ENCODE results near the gene NFKBIB. TPM values are rescaled to one million over a fixed set of nuclear protein-coding genes. Genes with fewer than 3 reads are reported as not detected.

The NFKBIB gene
- total RNA-seq, 1 experiment from 2014 or later = 33.8 TPM

GRCh38 chr19:38928391-38929001, 28.7 kb downstream of the NFKBIB start:
- H3K56ac ChIP-seq (ENCODE audit: insufficient read length, low read depth, low read length) = no peak overlapping the region
- no peak overlapping the region for H3K18ac ChIP-seq (ENCODE audit: insufficient read length, low read depth, low read length)
- H2BK20ac ChIP-seq (ENCODE audit: low read depth, low read length, poor library complexity, severe bottlenecking) = no peak overlapping the region
- H3K79me1 ChIP-seq (ENCODE audit: insufficient read depth, low read depth, low read length, poor library complexity, severe bottlenecking) = peaks cover 2% of the 10 kb centered on the region
- no peak overlapping the region for H3K14ac ChIP-seq (ENCODE audit: insufficient read depth, low read length)
- H3K23ac ChIP-seq (ENCODE audit: insufficient read length, low read depth, low read length) = no peak overlapping the region
- peak overlapping the region; percentile 27 to 98; a peak in 3 of 5 replicates for H3K4me3 Mint-ChIP-seq
- H3K79me2 ChIP-seq (ENCODE audit: insufficient read depth, low read length) = peaks cover 11% of the 10 kb centered on the region; the same call in 1 of the 2 replicates
- H3K4me2 ChIP-seq (ENCODE audit: insufficient read depth, insufficient read length, low read length) = no peak overlapping the region
- H3K4me1 Mint-ChIP-seq = peaks cover 8 to 14% of the 10 kb centered on the region in 2 experiments
- H2BK120ac ChIP-seq (ENCODE audit: low read depth, low read length, poor library complexity, severe bottlenecking) = no peak overlapping the region
- no peak overlapping the region for H2AK5ac ChIP-seq (ENCODE audit: insufficient read length, low read length)
- no peak overlapping the region for H2AFZ ChIP-seq (ENCODE audit: low read length)
- WGBS (ENCODE audit: extremely low coverage, insufficient read length, low lambda C conversion rate) = no CpG with 5 or more reads among the region's 4 CpGs
- no peak overlapping the region for H3T11ph ChIP-seq (ENCODE audit: low read length)
- no peaks in the 10 kb centered on the region for H4K20me1 ChIP-seq (ENCODE audit: control insufficient read depth, insufficient read depth, insufficient read length)
- H3K9me3 ChIP-seq (ENCODE audit: control insufficient read depth, low read depth, low read length) = no peaks in the 10 kb centered on the region
- peaks cover 6% of the 10 kb centered on the region in 2 experiments for H3K9me3 Mint-ChIP-seq
- no peak overlapping the region for H2BK5ac ChIP-seq (ENCODE audit: insufficient read length, low read length)
- no peak overlapping the region for H2BK12ac ChIP-seq (ENCODE audit: insufficient read length, low read depth, low read length)
- H2BK15ac ChIP-seq (ENCODE audit: low read depth, low read length) = no peak overlapping the region
- no peak for DNase-seq
- no peak overlapping the region for H4K5ac ChIP-seq (ENCODE audit: insufficient read length, low read depth, low read length)
- no peaks in the 10 kb centered on the region for H3K27me3 ChIP-seq (ENCODE audit: insufficient read depth, low read length)
- H3K36me3 Mint-ChIP-seq (ENCODE audit: insufficient read depth in 1 of 3, low read depth in 3 of 3) = peaks cover 42 to 58% (median 53%) of the 10 kb centered on the region in 3 experiments
- no peak overlapping the region for H3K27ac ChIP-seq (ENCODE audit: insufficient read length, low read depth, low read length)
- no peak overlapping the region for H3K9ac ChIP-seq (ENCODE audit: extremely low read depth, insufficient read length, low read length)
- H4K8ac ChIP-seq (replicated peaks; ENCODE audit: insufficient read length, low read depth, low read length) = no peak overlapping the region
- H4K91ac ChIP-seq (ENCODE audit: insufficient read length, low read depth, low read length) = no peak overlapping the region
- no peaks in the 10 kb centered on the region; the same call in 1 of the 2 replicates for H3K27me3 Mint-ChIP-seq (ENCODE audit: low read depth)
- H3K27ac Mint-ChIP-seq = no peak overlapping the region; a peak in 1 of 7 replicates
- TF ChIP-seq CTCF (conservative IDR thresholded peaks at IDR 0.05) = no peak
- peaks cover 10% of the 10 kb centered on the region for H3K23me2 ChIP-seq (ENCODE audit: insufficient read length, low read depth, low read length, poor library complexity, severe bottlenecking)
- H3K4ac ChIP-seq (ENCODE audit: low read depth, low read length) = no peak overlapping the region
- no peaks in the 10 kb centered on the region for H3K4me1 ChIP-seq (ENCODE audit: insufficient read depth, low read length)
